Measurements from ENCODE around the gene RPS6KB1. TPM values are rescaled to one million over a fixed set of nuclear protein-coding genes. Genes with fewer than 3 reads are reported as not detected.
A peak's percentile ranks its signal among the peaks of the same experiment; 100 is the strongest.

RPS6KB1 gene
- total and polyA plus RNA-seq, 2 of the 8 experiments (the other 6 are each of a cell fraction or from before 2014, with no cell fraction given) = 3.4 to 28.4 TPM

DNA sequence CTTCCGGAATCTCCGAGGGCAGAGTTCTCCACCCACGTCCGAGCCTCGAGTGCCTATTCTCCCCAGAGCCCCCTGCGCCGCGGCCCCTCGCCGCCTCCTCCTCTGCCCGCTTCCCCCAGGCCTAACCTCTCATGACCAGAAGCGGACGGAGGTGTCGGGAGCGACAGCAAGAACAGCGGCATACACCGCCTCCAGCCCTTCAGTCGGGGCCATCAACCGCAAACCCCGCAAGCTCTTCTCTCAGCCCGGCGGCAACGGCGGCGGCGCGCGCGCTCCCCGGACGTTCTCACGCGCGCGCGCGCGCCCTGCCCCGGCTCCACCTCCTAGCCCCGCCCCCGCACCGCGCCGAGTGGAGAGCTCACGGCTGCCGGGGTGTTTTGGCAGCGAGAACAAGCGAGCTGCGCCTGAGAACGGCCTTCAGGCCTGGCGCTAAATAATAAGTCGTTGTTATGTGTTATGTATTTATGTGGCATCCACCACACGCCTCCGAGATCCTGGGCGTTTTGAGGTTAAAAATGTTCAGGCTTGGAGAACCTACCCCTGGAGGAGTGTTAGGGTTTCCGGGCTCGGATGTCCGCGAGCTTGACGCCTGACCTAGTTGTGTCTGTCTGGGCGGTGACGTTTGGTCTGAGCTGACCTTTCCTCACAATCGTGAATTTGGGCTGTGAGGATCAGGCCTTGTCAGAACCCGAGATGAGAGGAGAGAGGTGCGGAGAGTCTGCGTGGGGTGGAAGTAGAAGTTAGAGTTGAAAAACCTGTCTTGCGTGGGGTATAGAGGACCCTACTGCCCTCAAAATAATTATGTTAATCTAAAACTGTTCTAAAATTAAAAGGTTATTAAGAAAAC is 71.8 kb downstream of the RPS6KB1 start, which contains the start of gene RNFT1 (continued):
- TF ChIP-seq, protein P1, sequence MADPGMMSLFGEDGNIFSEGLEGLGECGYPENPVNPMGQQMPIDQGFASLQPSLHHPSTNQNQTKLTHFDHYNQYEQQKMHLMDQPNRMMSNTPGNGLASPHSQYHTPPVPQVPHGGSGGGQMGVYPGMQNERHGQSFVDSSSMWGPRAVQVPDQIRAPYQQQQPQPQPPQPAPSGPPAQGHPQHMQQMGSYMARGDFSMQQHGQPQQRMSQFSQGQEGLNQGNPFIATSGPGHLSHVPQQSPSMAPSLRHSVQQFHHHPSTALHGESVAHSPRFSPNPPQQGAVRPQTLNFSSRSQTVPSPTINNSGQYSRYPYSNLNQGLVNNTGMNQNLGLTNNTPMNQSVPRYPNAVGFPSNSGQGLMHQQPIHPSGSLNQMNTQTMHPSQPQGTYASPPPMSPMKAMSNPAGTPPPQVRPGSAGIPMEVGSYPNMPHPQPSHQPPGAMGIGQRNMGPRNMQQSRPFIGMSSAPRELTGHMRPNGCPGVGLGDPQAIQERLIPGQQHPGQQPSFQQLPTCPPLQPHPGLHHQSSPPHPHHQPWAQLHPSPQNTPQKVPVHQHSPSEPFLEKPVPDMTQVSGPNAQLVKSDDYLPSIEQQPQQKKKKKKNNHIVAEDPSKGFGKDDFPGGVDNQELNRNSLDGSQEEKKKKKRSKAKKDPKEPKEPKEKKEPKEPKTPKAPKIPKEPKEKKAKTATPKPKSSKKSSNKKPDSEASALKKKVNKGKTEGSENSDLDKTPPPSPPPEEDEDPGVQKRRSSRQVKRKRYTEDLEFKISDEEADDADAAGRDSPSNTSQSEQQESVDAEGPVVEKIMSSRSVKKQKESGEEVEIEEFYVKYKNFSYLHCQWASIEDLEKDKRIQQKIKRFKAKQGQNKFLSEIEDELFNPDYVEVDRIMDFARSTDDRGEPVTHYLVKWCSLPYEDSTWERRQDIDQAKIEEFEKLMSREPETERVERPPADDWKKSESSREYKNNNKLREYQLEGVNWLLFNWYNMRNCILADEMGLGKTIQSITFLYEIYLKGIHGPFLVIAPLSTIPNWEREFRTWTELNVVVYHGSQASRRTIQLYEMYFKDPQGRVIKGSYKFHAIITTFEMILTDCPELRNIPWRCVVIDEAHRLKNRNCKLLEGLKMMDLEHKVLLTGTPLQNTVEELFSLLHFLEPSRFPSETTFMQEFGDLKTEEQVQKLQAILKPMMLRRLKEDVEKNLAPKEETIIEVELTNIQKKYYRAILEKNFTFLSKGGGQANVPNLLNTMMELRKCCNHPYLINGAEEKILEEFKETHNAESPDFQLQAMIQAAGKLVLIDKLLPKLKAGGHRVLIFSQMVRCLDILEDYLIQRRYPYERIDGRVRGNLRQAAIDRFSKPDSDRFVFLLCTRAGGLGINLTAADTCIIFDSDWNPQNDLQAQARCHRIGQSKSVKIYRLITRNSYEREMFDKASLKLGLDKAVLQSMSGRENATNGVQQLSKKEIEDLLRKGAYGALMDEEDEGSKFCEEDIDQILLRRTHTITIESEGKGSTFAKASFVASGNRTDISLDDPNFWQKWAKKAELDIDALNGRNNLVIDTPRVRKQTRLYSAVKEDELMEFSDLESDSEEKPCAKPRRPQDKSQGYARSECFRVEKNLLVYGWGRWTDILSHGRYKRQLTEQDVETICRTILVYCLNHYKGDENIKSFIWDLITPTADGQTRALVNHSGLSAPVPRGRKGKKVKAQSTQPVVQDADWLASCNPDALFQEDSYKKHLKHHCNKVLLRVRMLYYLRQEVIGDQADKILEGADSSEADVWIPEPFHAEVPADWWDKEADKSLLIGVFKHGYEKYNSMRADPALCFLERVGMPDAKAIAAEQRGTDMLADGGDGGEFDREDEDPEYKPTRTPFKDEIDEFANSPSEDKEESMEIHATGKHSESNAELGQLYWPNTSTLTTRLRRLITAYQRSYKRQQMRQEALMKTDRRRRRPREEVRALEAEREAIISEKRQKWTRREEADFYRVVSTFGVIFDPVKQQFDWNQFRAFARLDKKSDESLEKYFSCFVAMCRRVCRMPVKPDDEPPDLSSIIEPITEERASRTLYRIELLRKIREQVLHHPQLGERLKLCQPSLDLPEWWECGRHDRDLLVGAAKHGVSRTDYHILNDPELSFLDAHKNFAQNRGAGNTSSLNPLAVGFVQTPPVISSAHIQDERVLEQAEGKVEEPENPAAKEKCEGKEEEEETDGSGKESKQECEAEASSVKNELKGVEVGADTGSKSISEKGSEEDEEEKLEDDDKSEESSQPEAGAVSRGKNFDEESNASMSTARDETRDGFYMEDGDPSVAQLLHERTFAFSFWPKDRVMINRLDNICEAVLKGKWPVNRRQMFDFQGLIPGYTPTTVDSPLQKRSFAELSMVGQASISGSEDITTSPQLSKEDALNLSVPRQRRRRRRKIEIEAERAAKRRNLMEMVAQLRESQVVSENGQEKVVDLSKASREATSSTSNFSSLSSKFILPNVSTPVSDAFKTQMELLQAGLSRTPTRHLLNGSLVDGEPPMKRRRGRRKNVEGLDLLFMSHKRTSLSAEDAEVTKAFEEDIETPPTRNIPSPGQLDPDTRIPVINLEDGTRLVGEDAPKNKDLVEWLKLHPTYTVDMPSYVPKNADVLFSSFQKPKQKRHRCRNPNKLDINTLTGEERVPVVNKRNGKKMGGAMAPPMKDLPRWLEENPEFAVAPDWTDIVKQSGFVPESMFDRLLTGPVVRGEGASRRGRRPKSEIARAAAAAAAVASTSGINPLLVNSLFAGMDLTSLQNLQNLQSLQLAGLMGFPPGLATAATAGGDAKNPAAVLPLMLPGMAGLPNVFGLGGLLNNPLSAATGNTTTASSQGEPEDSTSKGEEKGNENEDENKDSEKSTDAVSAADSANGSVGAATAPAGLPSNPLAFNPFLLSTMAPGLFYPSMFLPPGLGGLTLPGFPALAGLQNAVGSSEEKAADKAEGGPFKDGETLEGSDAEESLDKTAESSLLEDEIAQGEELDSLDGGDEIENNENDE (IDR thresholded peaks at IDR 0.05; ENCODE audit: insufficient replicate concordance, low read length) = no peak
- TF ChIP-seq CREB1 (IDR thresholded peaks at IDR 0.05) (no peak), TBP (IDR thresholded peaks at IDR 0.05; ENCODE audit: low read depth, low read length) (peak; percentile 5), BRCA1 (IDR thresholded peaks at IDR 0.05; ENCODE audit: low read depth, low read length) (no peak), RAD21 (IDR thresholded peaks at IDR 0.05 in 1 of 2, conservative IDR thresholded peaks at IDR 0.05 in 1 of 2; ENCODE audit: low read depth in 2 of 2, low read length in 2 of 2) (no peak), CBX5 (IDR thresholded peaks at IDR 0.05; ENCODE audit: low read depth, low read length) (no peak), POLR2AphosphoS5 (IDR thresholded peaks at IDR 0.05; ENCODE audit: low read depth, low read length) (no peak), RNF2 (IDR thresholded peaks at IDR 0.05; ENCODE audit: borderline replicate concordance, low read depth, low read length, missing control alignments, poor library complexity, severe bottlenecking) (no peak), CHD2 (IDR thresholded peaks at IDR 0.05; ENCODE audit: low read length) (no peak), JUN (IDR thresholded peaks at IDR 0.05; ENCODE audit: low read depth, low read length) (no peak)

Measured in H1 (cell line).